K562 treated with DMSO at 1 percent for 12 hours (cell line): ENCODE results near the gene PTGER2. TPM values are rescaled to one million over a fixed set of nuclear protein-coding genes. Genes with fewer than 3 reads are reported as not detected.

ENCODE experiments used
- total RNA-seq: library from RNA; unstranded; fragments of 300-600 nt; gene quantifications from 2 replicates; pipeline ENCODE4 v1.2.3, GENCODE V29; 2022; ENCODE audit not compliant: insufficient read depth

Gene PTGER2
- not detected in 2 replicates for total RNA-seq

DNA sequence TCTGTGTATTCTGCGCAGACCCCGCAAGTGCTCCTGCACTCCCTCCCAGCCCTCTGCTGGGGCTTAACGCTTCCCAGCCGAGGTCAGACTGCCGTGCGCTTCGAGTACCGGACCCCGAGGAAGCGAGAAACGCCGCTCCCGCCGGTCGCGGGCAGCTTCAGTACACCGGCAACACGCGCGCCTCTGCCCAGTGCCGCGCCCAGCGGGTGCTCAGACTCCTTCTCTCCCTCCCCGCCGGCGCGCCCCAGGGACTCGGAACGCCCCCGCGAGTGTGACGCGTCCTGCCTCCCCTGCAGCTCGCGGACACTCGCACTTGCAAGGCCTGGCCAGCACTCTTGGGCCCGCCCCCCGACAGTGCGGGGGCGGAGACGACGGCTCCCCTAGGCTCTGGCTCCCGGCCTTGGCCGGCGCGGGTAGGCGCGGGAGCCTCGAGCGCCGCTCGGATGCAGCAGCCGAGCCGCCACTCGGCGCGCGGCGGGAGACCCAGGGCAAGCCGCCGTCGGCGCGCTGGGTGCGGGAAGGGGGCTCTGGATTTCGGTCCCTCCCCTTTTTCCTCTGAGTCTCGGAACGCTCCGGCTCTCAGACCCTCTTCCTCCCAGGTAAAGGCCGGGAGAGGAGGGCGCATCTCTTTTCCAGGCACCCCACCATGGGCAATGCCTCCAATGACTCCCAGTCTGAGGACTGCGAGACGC is at the start of gene PTGER2:
Gene PTGER2 (plus strand): TSS at position 410 of the 692 bp plus-strand sequence. CDS start 237 bp downstream, at position 647.

GRCh38 chr14:52267501-52268278 is 46.4 kb upstream of the PTGER2 start, which contains the start of gene PTGDR:
PTGDR (plus strand) TSS chr14:52267698; CDS start chr14:52267815, 117 bp downstream.

Other genes starting within 250 kb of the PTGER2 start
- gene NID2, start 245.3 kb upstream of the PTGER2 start, total RNA-seq = not detected in 2 replicates
- gene PTGDR, start 46.6 kb upstream of the PTGER2 start, total RNA-seq = not detected in 2 replicates
- 1.2 and 7.1 TPM in 2 replicates for gene TXNDC16, start 238.2 kb downstream of the PTGER2 start, total RNA-seq
- gene GPR137C, start 238.5 kb downstream of the PTGER2 start, total RNA-seq = not detected in 2 replicates